ENCODE measurements around the gene C17orf50.

The C17orf50 gene

GRCh38 chr17:35773129-35773528 lies 12.4 kb downstream of the C17orf50 start:
- DNase-seq (no peak), ATAC-seq (replicated peaks) (no peak)
- Mint-ChIP-seq H3K4me1 (no peaks in the 10 kb centered on the region), H3K9me3 (no peaks in the 10 kb centered on the region), H3K36me3 (no peaks in the 10 kb centered on the region), H3K4me3 (no peak overlapping the region), H3K27ac (no peak overlapping the region), H3K27me3 (peaks cover 11 to 23% of the 10 kb centered on the region in 2 donors)

GRCh38 chr17:35773679-35774425 lies 13.2 kb downstream of the C17orf50 start:
- no peak overlapping the region for H3K27ac Mint-ChIP-seq
- no peak for ATAC-seq (replicated peaks)
- H3K4me3 Mint-ChIP-seq: no peak overlapping the region
- no peaks in the 10 kb centered on the region for H3K36me3 Mint-ChIP-seq
- H3K9me3 Mint-ChIP-seq: no peaks in the 10 kb centered on the region
- H3K4me1 Mint-ChIP-seq: no peaks in the 10 kb centered on the region
- H3K27me3 Mint-ChIP-seq: peaks cover 8 to 24% of the 10 kb centered on the region in 2 donors
- no peak for DNase-seq

- no peaks in the 10 kb centered on the region for H3K4me1 Mint-ChIP-seq
- no peak overlapping the region for H3K27ac Mint-ChIP-seq
- H3K9me3 Mint-ChIP-seq: no peaks in the 10 kb centered on the region
- peaks cover 6 to 26% of the 10 kb centered on the region in 2 donors for H3K27me3 Mint-ChIP-seq
- no peak for ATAC-seq (replicated peaks)
- no peaks in the 10 kb centered on the region for H3K36me3 Mint-ChIP-seq
- DNase-seq: no peak
- no peak overlapping the region for H3K4me3 Mint-ChIP-seq
Observed at GRCh38 chr17:35774499-35774898, 13.8 kb downstream of the C17orf50 start.

- peaks cover 4 to 22% of the 10 kb centered on the region in 2 donors for H3K27me3 Mint-ChIP-seq
- H3K4me1 Mint-ChIP-seq: no peaks in the 10 kb centered on the region
- no peak overlapping the region for H3K4me3 Mint-ChIP-seq
- no peak for ATAC-seq (replicated peaks)
- H3K27ac Mint-ChIP-seq: no peak overlapping the region
- H3K9me3 Mint-ChIP-seq: no peaks in the 10 kb centered on the region
- DNase-seq: no peak
- no peaks in the 10 kb centered on the region for H3K36me3 Mint-ChIP-seq
Observed at GRCh38 chr17:35775039-35775438, 14.4 kb downstream of the C17orf50 start.

- no peaks in the 10 kb centered on the region for H3K36me3 Mint-ChIP-seq
- H3K27ac Mint-ChIP-seq: no peak overlapping the region
- H3K9me3 Mint-ChIP-seq: no peaks in the 10 kb centered on the region
- ATAC-seq (replicated peaks) (no peak), DNase-seq (no peak)
- H3K4me1 Mint-ChIP-seq: no peaks in the 10 kb centered on the region
- H3K4me3 Mint-ChIP-seq: no peak overlapping the region
- peaks cover 4 to 22% of the 10 kb centered on the region in 2 donors for H3K27me3 Mint-ChIP-seq
Observed at GRCh38 chr17:35775583-35775982, 14.9 kb downstream of the C17orf50 start.

GRCh38 chr17:35778641-35779196 lies 18.0 kb downstream of the C17orf50 start:
- H3K27me3 Mint-ChIP-seq: peaks cover 4 to 16% of the 10 kb centered on the region in 2 donors
- H3K4me3 Mint-ChIP-seq: no peak overlapping the region
- ATAC-seq (replicated peaks) (no peak), DNase-seq (no peak)
- no peaks in the 10 kb centered on the region for H3K9me3 Mint-ChIP-seq
- no peak overlapping the region for H3K27ac Mint-ChIP-seq
- H3K4me1 Mint-ChIP-seq: no peaks in the 10 kb centered on the region
- no peaks in the 10 kb centered on the region for H3K36me3 Mint-ChIP-seq

- DNase-seq (no peak), ATAC-seq (replicated peaks) (no peak)
- H3K4me1 Mint-ChIP-seq: no peaks in the 10 kb centered on the region
- H3K4me3 Mint-ChIP-seq: no peak overlapping the region
- H3K36me3 Mint-ChIP-seq: no peaks in the 10 kb centered on the region
- no peak overlapping the region for H3K27ac Mint-ChIP-seq
- H3K9me3 Mint-ChIP-seq: no peaks in the 10 kb centered on the region
- H3K27me3 Mint-ChIP-seq: peaks cover 4 to 7% of the 10 kb centered on the region in 2 donors
Observed at GRCh38 chr17:35780950-35781349, 20.3 kb downstream of the C17orf50 start.

- no peaks in the 10 kb centered on the region for H3K36me3 Mint-ChIP-seq
- no peak overlapping the region for H3K4me3 Mint-ChIP-seq
- no peaks in the 10 kb centered on the region for H3K4me1 Mint-ChIP-seq
- DNase-seq: no peak
- no peak overlapping the region for H3K27ac Mint-ChIP-seq
- ATAC-seq (replicated peaks): no peak
- peaks cover 4 to 8% of the 10 kb centered on the region in 2 donors for H3K27me3 Mint-ChIP-seq
- H3K9me3 Mint-ChIP-seq: no peaks in the 10 kb centered on the region
Observed at GRCh38 chr17:35784895-35785294, 24.2 kb downstream of the C17orf50 start.

- DNase-seq (no peak), ATAC-seq (replicated peaks) (no peak)
- H3K27me3 Mint-ChIP-seq: peaks cover 8 to 11% of the 10 kb centered on the region in 2 donors
- no peaks in the 10 kb centered on the region for H3K4me1 Mint-ChIP-seq
- no peak overlapping the region for H3K4me3 Mint-ChIP-seq
- no peak overlapping the region for H3K27ac Mint-ChIP-seq
- no peaks in the 10 kb centered on the region for H3K9me3 Mint-ChIP-seq
- H3K36me3 Mint-ChIP-seq: no peaks in the 10 kb centered on the region
Observed at GRCh38 chr17:35786941-35787432, 26.3 kb downstream of the C17orf50 start.

GRCh38 chr17:35788477-35789368 lies 28.0 kb downstream of the C17orf50 start:
- Mint-ChIP-seq H3K9me3 (no peaks in the 10 kb centered on the region), H3K27ac (no peak overlapping the region), H3K4me3 (no peak overlapping the region), H3K36me3 (no peaks in the 10 kb centered on the region), H3K27me3 (peaks cover 15 to 24% of the 10 kb centered on the region in 2 donors), H3K4me1 (no peaks in the 10 kb centered on the region)
- ATAC-seq (replicated peaks): no peak
- no peak for DNase-seq

GRCh38 chr17:35790841-35791240 lies 30.2 kb downstream of the C17orf50 start:
- H3K4me1 Mint-ChIP-seq: peaks cover 8 to 13% of the 10 kb centered on the region in 2 donors
- H3K9me3 Mint-ChIP-seq: no peaks in the 10 kb centered on the region
- no peaks in the 10 kb centered on the region for H3K36me3 Mint-ChIP-seq
- no peak for DNase-seq
- no peak overlapping the region for H3K27ac Mint-ChIP-seq
- H3K27me3 Mint-ChIP-seq: peaks cover 30 to 43% of the 10 kb centered on the region in 2 donors
- ATAC-seq (replicated peaks): no peak
- H3K4me3 Mint-ChIP-seq: no peak overlapping the region

GRCh38 chr17:35791681-35792350 lies 31.1 kb downstream of the C17orf50 start:
- Mint-ChIP-seq H3K4me3 (no peak overlapping the region), H3K27me3 (peaks cover 36 to 48% of the 10 kb centered on the region in 2 donors), H3K4me1 (peaks cover 8 to 15% of the 10 kb centered on the region in 2 donors), H3K27ac (no peak overlapping the region), H3K9me3 (no peaks in the 10 kb centered on the region), H3K36me3 (no peaks in the 10 kb centered on the region)
- DNase-seq (no peak), ATAC-seq (replicated peaks) (no peak)

GRCh38 chr17:35793257-35793656 lies 32.6 kb downstream of the C17orf50 start:
- Mint-ChIP-seq H3K9me3 (no peaks in the 10 kb centered on the region), H3K27me3 (peaks cover 41 to 56% of the 10 kb centered on the region in 2 donors), H3K36me3 (no peaks in the 10 kb centered on the region)

More at GRCh38 chr17:35793257-35793656, 32.6 kb downstream of the C17orf50 start:
- H3K4me3 Mint-ChIP-seq: no peak overlapping the region
- ATAC-seq (replicated peaks) (no peak), DNase-seq (no peak)
- no peak overlapping the region for H3K27ac Mint-ChIP-seq
- peaks cover 8 to 15% of the 10 kb centered on the region in 2 donors for H3K4me1 Mint-ChIP-seq
